ENCODE measurements around the gene LDLRAD3.

Gene LDLRAD3

DNA sequence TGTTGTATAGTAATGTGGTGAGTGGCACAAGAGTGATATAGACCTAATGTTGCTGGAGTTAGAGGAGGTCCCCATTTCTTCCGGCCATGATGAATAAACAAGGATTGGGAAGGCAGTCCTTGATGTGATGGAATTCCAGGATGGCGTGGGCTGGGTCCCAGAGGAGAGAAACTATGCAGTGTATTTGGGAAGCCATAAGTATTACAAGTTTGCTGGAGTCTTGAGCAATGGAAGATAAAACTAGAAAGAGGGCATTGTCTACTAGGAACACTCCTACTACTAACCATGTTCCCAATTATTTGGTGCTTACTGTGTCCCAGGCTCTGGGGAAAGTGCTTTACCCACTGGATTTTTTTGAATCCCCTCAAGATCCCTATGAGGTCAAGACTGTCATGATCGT lies 20.0 kb downstream of the LDLRAD3 start:
- no peak for DNase-seq

DNA sequence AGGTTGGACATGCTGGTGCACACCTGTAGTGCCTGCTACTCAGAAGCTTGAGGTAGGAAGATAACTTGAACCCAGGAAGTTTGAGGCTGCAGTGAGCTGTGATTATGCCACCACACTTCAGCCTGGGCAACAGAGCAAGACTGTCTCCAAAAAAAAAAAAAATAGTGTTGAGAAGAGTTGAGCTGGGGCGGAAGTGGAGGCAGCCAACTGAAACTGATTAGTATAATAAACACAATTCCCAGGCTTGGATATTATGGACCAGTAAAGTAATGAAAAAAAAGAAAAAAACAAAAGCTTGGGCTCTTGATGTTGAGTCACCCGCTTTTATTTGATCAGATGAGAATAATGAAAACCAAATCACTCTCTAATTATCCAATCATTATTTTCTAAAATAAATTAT lies 21.0 kb downstream of the LDLRAD3 start:
- no peak for DNase-seq

DNA sequence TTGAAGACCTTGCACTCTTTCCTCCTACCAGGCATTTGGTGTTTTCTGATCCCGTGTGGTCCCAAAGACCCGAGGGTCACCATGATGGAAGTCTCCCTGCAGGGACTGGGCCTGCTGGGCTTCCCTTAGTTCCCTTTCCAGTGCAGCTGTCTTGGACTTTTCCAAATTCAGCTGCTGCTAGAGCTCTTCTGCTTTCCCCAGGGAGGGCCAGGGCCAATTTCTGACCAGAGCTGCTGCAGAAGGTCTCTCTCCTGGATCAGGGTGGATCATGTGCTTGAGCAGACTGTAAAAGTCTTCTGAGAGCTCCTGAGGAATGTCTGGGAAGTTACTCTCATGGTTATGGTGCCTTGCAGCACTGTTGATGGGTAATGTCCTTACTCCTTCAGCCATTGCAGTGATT lies 23.2 kb downstream of the LDLRAD3 start:
- DNase-seq: no peak

DNA sequence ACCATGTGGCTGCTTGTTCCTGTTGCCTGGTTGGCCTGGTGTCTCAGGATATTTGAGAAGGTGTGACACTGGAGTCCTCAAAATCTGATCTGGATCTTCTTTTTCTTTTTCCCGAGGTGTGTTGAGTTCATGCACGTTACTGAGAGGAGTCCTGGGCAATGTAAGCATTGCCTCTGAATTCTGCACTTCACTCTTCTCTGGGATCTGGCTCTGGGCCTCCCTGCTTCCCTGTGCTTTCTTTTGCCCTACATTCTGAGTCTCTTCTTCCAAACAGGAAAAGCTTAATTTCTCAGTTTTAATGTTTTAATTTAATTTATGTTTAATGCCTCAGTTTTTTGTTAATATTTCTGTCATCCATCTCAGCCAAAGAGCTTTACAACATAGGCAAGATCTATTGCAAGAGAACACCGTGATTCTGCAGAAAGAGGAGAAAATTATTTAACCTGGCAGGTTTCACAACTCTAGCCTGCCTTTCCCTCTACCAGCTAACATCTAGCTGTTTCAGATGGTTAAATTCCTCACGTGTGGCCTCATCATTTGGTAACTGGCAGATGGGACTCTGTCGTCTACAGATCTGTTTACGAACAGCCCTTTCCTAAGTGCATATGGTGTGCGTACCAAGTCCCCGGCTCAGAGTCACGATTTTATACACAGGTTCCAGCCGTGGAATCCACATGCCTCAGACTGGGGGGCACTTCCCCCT lies 24.7 kb downstream of the LDLRAD3 start:
- DNase-seq: no peak

DNA sequence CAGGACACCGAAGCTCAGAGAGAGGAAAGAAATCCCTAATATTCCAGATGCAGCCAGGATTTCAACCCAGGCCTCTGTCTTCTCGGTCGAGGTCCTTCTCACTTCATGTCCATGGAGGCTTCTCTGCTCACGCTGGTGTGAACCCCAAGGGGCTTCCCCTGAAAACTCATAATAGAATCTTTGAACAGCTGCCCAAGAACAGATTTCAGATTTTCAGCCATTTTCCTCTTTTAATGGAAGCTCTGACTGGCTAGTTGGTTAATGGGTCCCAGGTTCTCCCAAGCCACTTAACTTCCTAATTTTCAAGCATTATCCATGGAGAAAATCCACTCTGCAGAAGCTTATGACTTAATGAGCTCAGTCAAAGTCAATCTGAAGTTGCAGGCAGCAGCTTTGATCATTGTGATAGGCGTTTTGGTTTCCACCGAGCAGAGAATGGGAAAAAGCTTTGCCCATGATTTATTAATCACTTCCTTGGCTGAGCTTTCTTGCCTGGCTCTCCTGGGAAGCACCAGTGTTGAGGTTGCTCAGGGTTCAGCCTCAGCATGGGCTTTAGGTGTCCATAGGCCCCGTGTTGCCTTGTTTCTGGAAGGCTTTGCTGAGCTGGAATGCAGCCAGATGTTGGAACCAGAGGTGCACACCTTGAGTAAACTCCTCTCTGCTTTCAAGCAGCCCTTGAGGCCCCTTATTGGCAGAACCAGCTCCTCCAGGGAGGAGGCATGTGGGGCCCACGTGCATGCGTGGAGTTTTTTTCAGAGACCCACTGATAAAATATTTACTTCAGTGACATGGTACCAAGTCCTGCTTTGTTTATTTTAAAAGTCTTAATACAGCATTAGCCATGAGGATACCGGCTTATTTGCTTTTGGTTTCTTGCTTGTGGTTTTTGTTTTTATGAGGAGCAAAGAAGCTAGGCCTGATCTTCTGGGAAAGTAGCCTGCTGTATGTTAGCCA lies 25.5 kb downstream of the LDLRAD3 start:
- DNase-seq: no peak

DNA sequence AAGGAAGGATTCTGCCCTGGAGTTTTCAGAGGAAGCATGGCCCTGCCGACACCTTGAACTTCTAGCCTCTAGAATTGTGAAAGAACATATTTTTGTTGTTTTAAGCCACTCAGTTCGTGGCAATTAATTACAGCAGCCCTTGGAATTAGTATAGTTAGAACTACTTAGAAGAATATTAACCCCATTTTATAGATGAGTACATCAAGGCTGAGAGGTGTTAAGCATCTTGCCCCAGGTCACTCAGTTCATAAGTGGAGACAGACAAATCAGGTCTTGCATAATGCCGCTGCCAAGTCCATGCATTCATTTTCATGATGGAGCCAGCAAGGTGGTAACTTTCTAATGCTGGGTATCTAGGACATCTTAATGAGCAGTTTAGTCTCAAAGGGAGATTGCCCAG lies 26.6 kb downstream of the LDLRAD3 start:
- no peak for DNase-seq

DNA sequence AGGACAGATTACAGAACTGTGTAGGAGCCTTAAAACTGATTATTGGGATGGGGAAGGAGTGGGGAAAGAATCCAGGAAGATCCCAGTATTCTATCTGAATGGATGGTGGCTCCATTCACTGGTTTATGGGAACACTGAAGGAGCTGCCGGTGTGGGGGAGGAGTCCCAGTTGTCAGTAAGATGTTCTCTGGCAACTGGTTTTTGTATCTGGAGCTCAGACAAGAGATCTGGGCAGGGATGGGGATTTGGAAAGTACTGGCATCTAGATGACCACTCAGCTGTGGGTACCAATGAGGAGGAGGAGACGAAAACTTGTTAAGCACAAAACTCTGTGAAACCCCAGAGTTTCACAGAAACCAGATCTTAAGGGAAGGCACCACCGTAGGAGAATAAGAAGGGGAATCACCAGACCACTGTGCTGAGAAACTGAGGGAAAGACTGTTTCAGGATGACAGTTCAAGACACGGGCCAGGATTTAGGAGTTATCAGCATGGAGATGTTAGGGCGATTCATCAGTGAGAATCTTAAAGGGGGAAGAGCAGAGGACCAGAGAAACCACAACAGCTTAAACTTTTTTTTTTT lies 28.1 kb downstream of the LDLRAD3 start:
- DNase-seq: no peak

DNA sequence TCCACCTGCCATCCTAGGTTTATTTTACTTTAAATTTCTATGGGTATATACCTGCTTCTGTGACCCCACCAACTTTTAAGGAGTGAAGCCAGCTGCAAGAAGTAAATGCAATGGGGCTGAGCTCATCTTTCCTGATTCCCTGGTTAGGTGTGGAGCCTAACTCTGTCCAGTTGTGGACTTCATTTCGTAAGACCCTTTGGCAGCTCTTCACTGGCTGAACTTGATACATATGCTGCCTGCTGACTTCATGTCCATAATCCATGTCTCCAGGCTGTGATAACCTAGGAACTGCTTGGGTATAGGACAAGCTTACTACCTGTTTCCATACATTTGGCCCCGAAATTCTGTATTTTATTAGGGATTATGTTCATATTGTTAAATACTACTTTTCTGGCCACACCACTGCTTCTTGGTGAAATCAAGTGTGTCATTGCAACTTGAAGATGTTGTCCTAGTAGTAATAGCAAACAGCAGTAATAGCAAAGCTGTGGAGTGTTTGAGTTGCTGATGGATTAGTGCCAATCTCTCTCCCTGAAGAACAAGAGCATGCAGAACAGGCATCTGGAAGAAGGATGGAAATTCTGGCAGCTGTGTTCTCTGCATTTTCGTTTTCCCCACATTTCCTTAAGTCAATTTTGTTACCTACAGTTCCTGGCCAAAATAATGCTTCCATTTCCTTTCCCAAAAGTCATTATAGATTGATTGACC lies 31.2 kb downstream of the LDLRAD3 start:
- no peak for DNase-seq

DNA sequence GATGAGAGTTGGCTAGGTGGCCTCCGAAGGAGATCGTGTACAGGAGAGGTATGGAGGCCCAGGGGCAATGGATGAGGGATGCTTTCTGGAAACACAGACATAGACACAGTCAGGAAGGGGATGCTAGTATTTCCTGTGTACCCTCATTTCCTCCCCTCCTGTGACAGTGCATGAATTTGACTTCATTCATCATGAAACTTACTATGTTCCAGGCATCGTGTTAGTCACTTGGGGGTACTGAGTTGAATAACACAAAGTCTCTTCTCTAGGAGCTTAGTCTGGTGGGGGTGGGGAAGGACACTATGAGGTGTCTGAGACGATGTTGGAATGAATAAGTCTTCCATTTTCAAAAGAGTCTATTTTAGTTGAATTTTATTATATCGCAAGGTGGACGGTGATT lies 32.6 kb downstream of the LDLRAD3 start:
- DNase-seq: no peak

DNA sequence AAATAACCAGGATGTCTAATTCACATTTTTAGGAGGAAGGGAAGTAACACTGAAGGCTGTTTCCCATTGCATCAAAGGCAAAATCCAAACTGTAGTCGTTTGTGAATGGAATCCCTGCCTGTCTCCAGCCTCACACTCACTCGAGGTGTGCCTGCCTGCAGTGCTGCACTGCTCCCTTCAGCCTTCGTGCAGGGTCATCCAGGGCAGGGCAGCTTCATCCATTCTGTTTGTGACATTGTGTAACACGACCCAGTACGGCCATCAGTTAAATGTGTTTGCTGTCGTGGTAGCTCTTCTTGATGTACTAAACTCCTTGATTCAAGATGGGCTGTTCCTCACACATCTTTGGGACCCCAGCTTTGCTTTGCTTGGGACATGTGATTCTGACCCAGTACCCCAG lies 34.3 kb downstream of the LDLRAD3 start:
- DNase-seq: no peak

DNA sequence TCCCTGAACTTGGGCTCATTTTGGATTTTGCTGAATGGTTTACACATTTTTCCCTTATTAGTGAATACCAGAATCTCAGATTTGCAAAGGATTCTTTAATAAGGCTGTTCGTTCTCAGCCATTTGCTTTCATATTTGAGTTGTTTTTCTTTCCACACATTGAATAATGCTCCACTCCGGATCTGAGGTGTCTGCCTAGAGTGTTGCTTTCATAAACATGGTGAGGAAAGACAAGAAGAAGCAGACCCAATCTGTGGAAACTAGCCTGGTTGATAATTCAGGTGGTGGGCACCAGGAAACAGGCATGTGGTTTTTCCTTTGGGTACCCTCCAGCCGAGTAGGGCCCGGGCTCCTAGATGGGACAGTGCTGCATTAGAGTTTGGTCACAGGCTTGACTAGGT lies 35.0 kb downstream of the LDLRAD3 start:
- DNase-seq: no peak

DNA sequence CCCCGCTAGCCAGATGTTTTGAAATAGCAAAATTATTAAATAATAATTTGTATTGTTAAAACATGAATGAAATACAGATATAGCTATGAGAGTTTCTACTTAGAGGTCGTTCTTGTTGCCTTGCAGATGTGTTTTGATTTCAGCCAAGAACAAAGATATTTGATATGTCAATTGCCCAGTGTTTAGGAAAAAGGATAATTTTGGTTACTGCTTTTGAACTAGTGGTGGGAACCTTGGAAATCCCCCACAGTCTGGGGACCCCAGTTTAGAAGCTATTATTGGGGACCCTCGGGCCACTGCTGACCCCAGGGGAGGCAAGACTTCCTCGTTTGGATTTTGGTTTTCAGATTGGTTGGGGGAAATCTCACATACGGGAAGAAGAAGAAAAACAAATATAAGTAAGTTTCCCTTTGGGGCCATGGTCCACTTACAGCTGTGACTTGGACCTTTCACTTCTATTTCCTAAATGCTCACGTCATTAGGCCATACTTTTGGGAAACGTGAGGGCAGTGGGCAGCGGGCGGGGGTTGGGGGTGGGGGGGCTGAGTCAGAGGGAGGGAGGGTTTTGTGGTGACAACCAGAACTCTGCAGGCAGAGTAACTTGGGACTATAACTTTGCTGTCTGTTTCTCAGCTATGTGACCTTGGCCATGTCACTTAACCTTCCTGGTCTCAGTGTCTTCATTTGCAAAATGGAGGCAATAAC lies 37.0 kb downstream of the LDLRAD3 start:
- peak; percentile 51 for DNase-seq

DNA sequence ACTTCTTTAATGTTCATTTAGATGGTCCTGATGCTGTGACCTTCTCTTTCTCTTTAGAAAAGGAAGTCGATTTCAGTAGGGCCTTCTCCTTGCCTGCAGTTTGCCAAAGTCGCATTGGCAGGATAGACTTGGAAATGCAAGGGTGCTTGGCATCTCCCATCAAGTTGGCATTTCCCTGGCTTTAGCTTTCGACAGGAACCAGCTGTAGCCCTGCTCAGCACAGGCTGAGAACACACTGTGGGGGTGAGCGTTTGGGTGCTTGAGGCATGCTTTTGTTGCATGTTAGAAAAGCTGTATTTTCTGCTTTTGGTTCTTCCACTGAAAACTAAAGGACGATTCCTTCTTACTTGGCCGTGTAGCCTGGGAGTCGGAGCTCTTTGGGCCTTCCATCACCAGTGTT lies 37.7 kb downstream of the LDLRAD3 start:
- no peak for DNase-seq

DNA sequence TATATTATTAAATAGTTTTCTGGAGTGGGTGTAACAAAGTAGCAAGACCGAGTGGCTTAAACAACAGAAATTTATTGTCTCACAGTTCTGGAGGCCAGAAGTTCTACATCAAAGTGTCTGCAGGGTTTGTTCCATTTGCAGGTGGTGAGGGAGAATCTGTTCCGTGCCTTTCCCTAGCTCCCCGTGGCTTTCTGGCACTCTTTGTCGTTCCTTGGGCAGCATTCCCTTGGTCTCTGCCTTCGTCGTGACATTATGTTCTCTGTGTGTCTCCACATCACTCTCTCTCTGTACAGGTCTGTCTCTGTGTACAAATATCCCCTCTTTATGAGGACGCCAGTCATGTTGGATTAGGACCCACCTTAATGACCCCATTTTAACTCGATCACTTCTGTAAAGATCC lies 38.2 kb downstream of the LDLRAD3 start:
- DNase-seq: no peak

DNA sequence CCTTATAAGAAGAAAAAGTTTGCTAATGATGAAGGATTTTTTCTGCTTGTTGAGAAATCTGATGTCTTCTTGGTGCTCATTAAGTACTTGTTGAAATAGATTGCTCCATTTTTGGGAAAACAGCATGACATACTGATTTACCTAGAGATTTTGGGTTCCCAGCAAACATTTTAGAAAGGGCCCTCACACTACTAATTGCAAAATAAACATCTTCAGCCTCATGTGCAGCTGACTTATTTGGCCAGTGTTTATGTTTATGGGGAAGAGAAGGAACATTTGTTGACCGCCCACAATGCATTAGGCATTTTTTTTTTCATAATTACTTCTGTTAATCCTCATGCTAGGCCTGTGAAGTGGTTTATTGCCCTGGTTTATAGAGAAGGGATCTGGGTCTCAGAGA lies 40.1 kb downstream of the LDLRAD3 start:
- no peak for DNase-seq

DNA sequence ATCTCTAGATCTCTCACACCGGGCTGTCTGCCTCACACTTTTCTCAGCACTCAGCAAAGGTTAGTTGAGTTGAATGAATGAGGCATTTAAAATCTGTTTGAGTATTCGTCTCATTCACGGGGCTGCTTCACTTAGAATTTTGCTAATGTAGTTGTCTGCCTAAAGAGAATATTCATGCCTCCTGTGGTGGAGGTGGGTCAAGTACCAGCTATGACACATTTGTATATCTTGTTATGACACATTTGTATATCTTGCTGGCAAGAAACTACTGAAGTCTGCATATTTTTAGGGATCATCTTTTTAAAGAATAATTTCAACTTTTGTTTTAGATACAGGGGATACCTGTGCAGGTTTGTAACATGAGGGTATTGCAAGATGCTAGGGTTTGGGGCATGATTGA lies 43.1 kb downstream of the LDLRAD3 start:
- no peak for DNase-seq

DNA sequence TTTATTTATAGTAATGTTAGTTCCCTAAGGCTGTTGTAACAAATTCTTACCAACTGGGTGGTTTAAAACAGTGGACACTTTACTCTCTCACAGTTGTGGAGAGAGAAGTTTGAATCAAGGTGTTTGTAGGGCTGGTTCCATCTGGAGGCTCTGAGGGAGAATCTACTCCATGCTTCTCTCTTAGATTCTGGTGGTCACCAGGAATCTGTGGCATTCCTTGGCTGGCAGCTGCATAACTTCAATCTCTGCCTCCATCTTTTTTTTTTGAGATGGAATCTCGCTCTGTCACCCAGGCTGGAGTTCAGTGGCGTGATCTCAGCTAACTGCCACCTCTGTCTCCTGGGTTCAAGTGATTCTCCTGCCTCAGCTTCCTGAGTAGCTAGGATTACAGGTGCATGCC lies 46.3 kb downstream of the LDLRAD3 start:
- DNase-seq: no peak

DNA sequence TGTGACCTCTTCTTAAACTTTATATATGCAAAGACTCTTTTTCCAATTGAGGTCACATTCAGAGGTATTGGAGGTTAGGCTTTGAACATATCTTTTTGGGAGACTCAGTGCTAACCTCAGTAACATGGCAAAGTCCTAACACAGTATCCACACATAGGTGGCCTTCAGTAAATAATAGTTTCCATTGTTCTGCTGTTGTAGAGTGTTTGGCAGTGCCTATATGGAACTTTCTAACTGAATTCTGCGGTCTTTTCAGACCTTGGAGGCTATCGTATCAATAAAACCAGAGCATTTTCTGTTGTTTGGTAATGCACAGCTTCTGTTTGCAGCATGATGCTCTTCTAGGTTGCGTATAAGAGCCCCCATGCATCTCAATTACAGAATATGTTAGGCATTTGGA lies 47.0 kb downstream of the LDLRAD3 start:
- no peak for DNase-seq

DNA sequence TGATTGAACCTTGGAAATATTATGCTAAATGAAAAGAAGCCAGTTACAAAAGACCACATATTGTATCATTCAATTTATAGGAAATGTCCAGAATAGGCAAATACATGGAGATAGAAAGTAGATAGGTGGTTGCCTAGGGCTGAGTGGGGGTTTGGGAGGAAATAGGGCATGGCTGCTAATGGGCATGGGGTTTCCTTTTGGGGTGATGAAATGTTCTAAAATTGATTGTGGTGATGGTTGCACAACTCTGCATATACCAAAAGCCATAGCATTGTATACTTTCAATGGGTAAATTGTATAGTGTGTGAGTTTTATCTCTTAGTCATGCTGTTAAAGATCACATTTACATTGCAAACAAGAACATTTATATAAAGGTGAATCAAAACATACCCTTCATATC lies 48.7 kb downstream of the LDLRAD3 start:
- peak; percentile 91 for DNase-seq

DNA sequence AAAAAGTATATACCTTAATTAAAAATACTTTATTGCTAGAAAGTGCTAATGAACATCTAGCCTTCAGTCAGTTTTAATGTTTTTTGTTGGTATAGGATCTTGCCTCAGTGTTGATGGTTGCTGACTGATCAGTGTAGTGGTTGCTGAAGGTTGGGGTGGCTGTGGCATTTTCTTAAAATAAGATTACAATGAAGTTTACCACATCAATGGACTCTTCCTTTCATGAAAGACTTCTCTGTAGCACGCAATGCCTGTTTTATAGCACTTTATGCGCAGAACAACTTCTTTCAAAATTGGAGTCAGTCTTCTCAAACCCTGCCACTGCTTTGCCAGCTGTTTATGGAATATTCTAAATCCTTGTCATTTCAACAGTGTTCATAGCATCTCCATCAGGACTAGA lies 50.6 kb downstream of the LDLRAD3 start:
- no peak for DNase-seq

DNA sequence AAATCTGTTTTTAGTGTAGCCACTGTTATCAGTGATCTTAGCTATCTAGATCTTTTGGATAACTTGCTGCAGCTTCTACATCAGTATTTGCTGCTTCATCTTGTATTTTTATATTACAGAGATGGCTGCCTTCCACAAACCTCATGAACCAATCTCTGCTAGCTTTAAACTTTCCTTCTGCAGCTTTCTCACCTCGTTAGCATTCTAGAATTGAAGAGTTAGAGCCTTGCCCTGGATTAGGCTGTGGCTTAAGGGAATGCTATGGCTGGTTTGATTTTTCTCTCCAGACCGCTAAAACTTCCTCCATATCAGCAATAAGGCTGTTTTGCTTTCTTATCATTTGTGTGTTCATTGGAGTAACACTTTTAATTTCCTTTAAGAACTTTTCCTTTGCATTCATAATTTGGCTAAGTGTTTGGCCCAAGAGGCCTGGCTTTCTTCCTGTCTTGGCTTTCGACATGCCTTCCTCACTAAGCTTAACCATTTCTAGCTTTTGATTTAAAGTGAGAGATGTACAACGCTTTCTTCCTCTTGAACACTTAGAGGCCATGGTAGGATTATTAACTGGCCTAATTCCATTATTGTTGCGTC lies 51.9 kb downstream of the LDLRAD3 start:
- DNase-seq: no peak

DNA sequence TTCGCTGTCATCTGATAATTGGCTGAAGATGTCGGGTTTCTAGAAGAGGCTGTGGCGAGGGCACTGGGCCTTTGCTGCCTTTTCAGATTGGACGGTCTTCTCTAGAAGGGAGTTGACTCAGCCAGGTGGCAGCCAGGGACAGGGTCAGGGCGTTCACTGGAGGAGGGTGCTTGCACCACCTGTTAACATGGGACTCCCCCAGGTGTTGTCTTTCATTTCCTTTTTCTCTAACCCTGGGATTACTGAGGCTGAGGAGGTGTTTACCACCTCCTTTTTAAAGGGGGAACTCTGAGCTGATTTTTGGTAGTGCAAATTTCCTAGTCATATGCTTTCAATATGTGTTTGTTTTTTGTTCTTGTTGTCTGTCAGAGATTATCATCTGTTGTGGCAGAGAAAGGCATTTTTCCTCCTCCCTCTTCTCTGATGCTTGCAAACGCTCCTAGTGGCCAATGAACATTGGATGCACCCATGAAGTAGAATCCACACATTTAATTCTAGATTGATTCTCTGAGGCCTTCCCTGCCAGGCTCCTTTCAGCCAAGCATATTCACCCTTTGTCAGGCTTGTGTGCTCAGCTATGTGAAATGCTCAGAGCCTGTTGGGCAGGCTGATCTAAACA lies 54.1 kb downstream of the LDLRAD3 start:
- no peak for DNase-seq

Measured in MV-4-11 (cell line).